Measurements from ENCODE around the gene WNT3.

The WNT3 gene, protein sequence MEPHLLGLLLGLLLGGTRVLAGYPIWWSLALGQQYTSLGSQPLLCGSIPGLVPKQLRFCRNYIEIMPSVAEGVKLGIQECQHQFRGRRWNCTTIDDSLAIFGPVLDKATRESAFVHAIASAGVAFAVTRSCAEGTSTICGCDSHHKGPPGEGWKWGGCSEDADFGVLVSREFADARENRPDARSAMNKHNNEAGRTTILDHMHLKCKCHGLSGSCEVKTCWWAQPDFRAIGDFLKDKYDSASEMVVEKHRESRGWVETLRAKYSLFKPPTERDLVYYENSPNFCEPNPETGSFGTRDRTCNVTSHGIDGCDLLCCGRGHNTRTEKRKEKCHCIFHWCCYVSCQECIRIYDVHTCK

GRCh38 chr17:46818316-46818928 is at the start of gene WNT3:
Gene WNT3, minus strand, starts transcription at chr17:46818692. Its CDS starts 95 bp downstream, at chr17:46818597.
- no peak for TF ChIP-seq CTCF (IDR thresholded peaks at IDR 0.05; ENCODE audit: low read depth, low read length)
- DNase-seq (ENCODE audit: extremely low read depth, low read depth): no peak

DNA sequence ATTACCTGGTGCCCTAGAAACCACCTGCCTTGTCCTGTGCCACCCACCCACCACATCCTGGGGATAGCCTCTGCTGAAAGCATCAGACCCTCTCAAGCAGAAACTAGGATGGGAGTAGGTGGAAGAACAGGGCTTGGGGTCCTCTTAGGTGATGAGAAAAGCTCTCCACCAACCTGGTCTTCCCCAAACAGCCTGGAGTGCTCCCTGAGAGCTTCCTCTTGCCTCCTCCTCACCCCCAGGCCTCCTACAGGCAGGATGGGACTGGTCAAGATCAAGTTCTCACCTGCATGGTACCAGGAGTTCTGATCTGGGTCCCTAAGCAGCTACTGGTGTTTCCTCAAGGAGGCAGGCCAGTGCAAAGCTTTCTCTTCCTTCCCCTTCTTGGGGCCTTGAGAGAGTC is 48.3 kb upstream of the WNT3 start:
- no peak for DNase-seq (ENCODE audit: extremely low read depth, low read depth)
- TF ChIP-seq CTCF (IDR thresholded peaks at IDR 0.05; ENCODE audit: low read depth, low read length): no peak

- TF ChIP-seq CTCF (IDR thresholded peaks at IDR 0.05; ENCODE audit: low read depth, low read length): no peak
- no peak for DNase-seq (ENCODE audit: extremely low read depth, low read depth)
Measured at GRCh38 chr17:46866325-46866724, 47.8 kb upstream of the WNT3 start.

GRCh38 chr17:46865100-46865499 is 46.6 kb upstream of the WNT3 start:
- no peak for DNase-seq (ENCODE audit: extremely low read depth, low read depth)

GRCh38 chr17:46863383-46864121 is 45.1 kb upstream of the WNT3 start:
- TF ChIP-seq CTCF (IDR thresholded peaks at IDR 0.05; ENCODE audit: low read depth, low read length): no peak
- DNase-seq (ENCODE audit: extremely low read depth, low read depth): no peak

More at GRCh38 chr17:46865100-46865499, 46.6 kb upstream of the WNT3 start:
- no peak for TF ChIP-seq CTCF (IDR thresholded peaks at IDR 0.05; ENCODE audit: low read depth, low read length)

- DNase-seq (ENCODE audit: extremely low read depth, low read depth): no peak
- TF ChIP-seq CTCF (IDR thresholded peaks at IDR 0.05; ENCODE audit: low read depth, low read length): no peak
Measured at GRCh38 chr17:46862949-46863348, 44.5 kb upstream of the WNT3 start.

DNA sequence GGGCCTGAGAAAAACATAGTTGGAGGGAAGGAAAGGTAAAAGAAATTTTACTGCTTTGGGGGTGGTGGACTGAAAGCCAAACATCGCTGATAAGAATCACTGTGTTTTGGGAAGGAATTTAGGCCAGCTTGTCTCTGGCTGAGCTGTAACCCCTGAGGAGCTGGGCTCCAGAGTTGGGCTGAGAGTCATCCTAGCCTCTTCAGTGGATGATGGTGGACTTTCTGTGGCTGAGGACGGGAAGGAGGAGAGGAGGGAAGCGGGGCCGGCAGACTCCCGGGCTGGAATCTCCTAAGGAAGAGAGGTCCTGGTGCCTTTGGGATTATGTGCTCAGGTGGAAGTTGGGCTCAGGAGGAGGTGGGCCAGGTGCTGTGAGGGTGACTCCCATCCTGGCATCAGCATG is 41.5 kb upstream of the WNT3 start:
- TF ChIP-seq CTCF (IDR thresholded peaks at IDR 0.05; ENCODE audit: low read depth, low read length): no peak
- DNase-seq (ENCODE audit: extremely low read depth, low read depth): no peak
